Activated T-cell treated with anti-CD3 and anti-CD28 coated beads, Interleukin-2, amount 50 U/mL, for 72 hours (primary cell): Measurements from ENCODE around the gene TLNRD1. TPM values are rescaled to one million over a fixed set of nuclear protein-coding genes. Genes with fewer than 3 reads are reported as not detected.

Source experiments
- ATAC-seq, 2 donors: fragments of 150-1000 bp; cut with Tn5 transposase; replicated peaks in 1 of 2; 2 replicates each; pipeline ENCODE4 v1.10.0; 2021; ENCODE audit warnings: moderate library complexity in 2 of 2, mild to moderate bottlenecking in 1 of 2
- DNase-seq, 2 donors: peaks; one replicate each; pipeline ENCODE4 v3.0.0; 2021 to 2022; ENCODE audit warnings: mixed read lengths in 1 of 2
- H3K27ac Mint-ChIP-seq: one replicate; pipeline ENCODE4 v1.8.0; 2022; ENCODE audit warnings: mild to moderate bottlenecking, moderate library complexity, mixed read lengths
- H3K27me3 Mint-ChIP-seq: one replicate; pipeline ENCODE4 v1.8.0; 2022; ENCODE audit warnings: low read depth, mixed read lengths
- H3K36me3 Mint-ChIP-seq, 2 donors: one replicate each; pipeline ENCODE4 v1.8.0; 2022; ENCODE audit warnings: mixed read lengths in 2 of 2, mild to moderate bottlenecking in 1 of 2; ENCODE audit not compliant: insufficient read depth in 2 of 2
- H3K4me1 Mint-ChIP-seq: one replicate; pipeline ENCODE4 v1.8.0; 2022; ENCODE audit warnings: low read depth, mixed read lengths
- H3K4me3 Mint-ChIP-seq, 2 donors: one replicate each; pipeline ENCODE4 v1.8.0; 2022; ENCODE audit warnings: mild to moderate bottlenecking in 2 of 2, mixed read lengths in 2 of 2, moderate library complexity in 2 of 2
- H3K9me3 Mint-ChIP-seq, 2 donors: one replicate each; pipeline ENCODE4 v1.8.0; 2022; ENCODE audit warnings: mixed read lengths in 2 of 2
- total RNA-seq, 2 donors: library from RNA; stranded (reverse); gene quantifications; one replicate each; pipeline ENCODE4 v1.2.3, GENCODE V29; 2022

The TLNRD1 gene
- total RNA-seq, 2 donors from 2014 or later = 11.3 to 17.2 TPM

- H3K4me1 Mint-ChIP-seq = peaks cover 58% of the 10 kb centered on the region
- H3K4me3 Mint-ChIP-seq = peak overlapping the region in 1 of 2 donors; percentile 10
- DNase-seq = no peak
- ATAC-seq = no peak
- peak overlapping the region; percentile 2 for H3K27ac Mint-ChIP-seq
- H3K36me3 Mint-ChIP-seq = peaks cover 11 to 12% of the 10 kb centered on the region in 2 donors
- H3K9me3 Mint-ChIP-seq = no peaks in the 10 kb centered on the region
- H3K27me3 Mint-ChIP-seq = no peaks in the 10 kb centered on the region
Observed at GRCh38 chr15:80984856-80985255, 15.9 kb upstream of the TLNRD1 start.

DNA sequence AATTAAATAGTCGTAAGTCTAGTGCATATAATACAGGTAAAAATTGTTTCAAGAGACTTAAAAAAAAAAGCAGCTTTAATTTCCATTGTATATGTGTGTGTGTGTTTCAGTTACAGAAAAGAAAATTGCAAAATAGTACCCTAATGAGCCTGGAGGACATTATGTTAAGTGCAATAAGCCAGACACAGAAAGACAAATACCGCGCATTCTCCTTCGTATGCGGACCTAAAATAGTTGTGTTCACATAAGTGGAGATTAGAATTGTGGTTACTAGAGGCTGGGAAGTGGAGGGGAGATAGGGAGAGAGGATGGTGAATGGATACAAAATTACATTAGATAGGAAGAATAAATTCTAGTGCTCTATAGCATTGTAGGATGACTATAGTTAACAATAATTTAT is 14.7 kb upstream of the TLNRD1 start:
- Mint-ChIP-seq H3K4me3 (no peak overlapping the region), H3K27ac (no peak overlapping the region), H3K4me1 (peaks cover 61% of the 10 kb centered on the region), H3K36me3 (peaks cover 11 to 12% of the 10 kb centered on the region in 2 donors), H3K27me3 (no peaks in the 10 kb centered on the region), H3K9me3 (no peaks in the 10 kb centered on the region)
- ATAC-seq (no peak), DNase-seq (no peak)

GRCh38 chr15:80986487-80986886 is 14.2 kb upstream of the TLNRD1 start:
- H3K4me1 Mint-ChIP-seq = peaks cover 66% of the 10 kb centered on the region
- H3K4me3 Mint-ChIP-seq = peak overlapping the region; percentile 31 to 65

DNA sequence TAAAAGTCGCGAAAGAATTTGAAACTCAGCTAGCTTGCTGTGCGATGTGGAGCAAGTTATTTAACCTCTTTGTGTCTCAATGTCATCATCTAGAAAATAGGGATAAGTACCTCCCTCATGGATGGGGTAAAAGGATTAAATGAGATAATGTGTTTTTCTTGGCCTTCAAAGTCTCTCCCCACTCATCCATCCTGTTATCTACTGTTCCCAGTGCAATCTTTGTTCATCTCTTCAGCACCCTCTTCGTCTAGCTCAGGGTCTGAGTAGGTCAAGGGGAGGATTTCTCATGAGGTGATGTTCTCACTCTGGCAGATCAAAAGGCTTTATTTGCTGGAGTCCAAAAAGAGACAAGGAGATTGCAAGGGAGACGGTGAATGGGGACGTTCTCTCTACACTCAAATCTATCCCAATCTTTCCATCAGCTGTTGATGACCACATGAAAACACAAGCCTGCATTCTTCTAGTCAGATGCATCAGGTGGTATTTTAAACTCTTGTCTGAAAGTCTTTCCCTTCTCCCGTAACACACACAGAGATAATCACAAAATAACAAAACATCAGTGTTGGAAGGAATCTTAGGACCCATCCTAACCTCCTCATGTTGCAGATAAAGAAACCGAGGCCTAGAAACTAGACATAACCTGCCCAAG is 12.5 kb upstream of the TLNRD1 start:
- Mint-ChIP-seq H3K27ac (peak overlapping the region; percentile 92), H3K36me3 (peaks cover 11 to 12% of the 10 kb centered on the region in 2 donors), H3K27me3 (no peaks in the 10 kb centered on the region), H3K4me3 (peak overlapping the region; percentile 95 to 98), H3K4me1 (peaks cover 70% of the 10 kb centered on the region), H3K9me3 (no peaks in the 10 kb centered on the region)
- no peak for DNase-seq
- no peak for ATAC-seq

More at GRCh38 chr15:80986487-80986886, 14.2 kb upstream of the TLNRD1 start:
- Mint-ChIP-seq H3K36me3 (peaks cover 11 to 12% of the 10 kb centered on the region in 2 donors), H3K27ac (peak overlapping the region; percentile 79), H3K27me3 (no peaks in the 10 kb centered on the region), H3K9me3 (no peaks in the 10 kb centered on the region)
- ATAC-seq (no peak), DNase-seq (no peak)

- DNase-seq (no peak), ATAC-seq (no peak)
- peaks cover 68% of the 10 kb centered on the region for H3K4me1 Mint-ChIP-seq
- H3K27ac Mint-ChIP-seq = peak overlapping the region; percentile 92
- H3K4me3 Mint-ChIP-seq = peak overlapping the region; percentile 95 to 98
- peaks cover 11 to 12% of the 10 kb centered on the region in 2 donors for H3K36me3 Mint-ChIP-seq
- no peaks in the 10 kb centered on the region for H3K27me3 Mint-ChIP-seq
- H3K9me3 Mint-ChIP-seq = no peaks in the 10 kb centered on the region
Observed at GRCh38 chr15:80989081-80989517, 11.6 kb upstream of the TLNRD1 start.

GRCh38 chr15:80989518-80990478 is 10.9 kb upstream of the TLNRD1 start, which contains the start of gene MESD:
Gene MESD, minus strand, starts transcription at chr15:80989819. Its CDS starts 28 bp downstream, at chr15:80989791.
- peaks cover 63% of the 10 kb centered on the region for H3K4me1 Mint-ChIP-seq
- peak within 1 kb of the TSS; percentile 95 to 98 for H3K4me3 Mint-ChIP-seq
- peak; percentile 97 for DNase-seq
- peak within 1 kb of the TSS; percentile 92 for H3K27ac Mint-ChIP-seq
- no peaks in the 10 kb centered on the region for H3K27me3 Mint-ChIP-seq
- ATAC-seq = peak; percentile 99 to 100
- H3K9me3 Mint-ChIP-seq = no peaks in the 10 kb centered on the region
- peaks cover 11 to 12% of the 10 kb centered on the region in 2 donors for H3K36me3 Mint-ChIP-seq

- ATAC-seq (no peak), DNase-seq (no peak)
- no peaks in the 10 kb centered on the region for H3K9me3 Mint-ChIP-seq
- H3K4me1 Mint-ChIP-seq = peaks cover 52% of the 10 kb centered on the region
- peaks cover 11 to 12% of the 10 kb centered on the region in 2 donors for H3K36me3 Mint-ChIP-seq
- peak overlapping the region in 1 of 2 donors; percentile 45 for H3K4me3 Mint-ChIP-seq
- no peaks in the 10 kb centered on the region for H3K27me3 Mint-ChIP-seq
- no peak overlapping the region for H3K27ac Mint-ChIP-seq
Observed at GRCh38 chr15:80990955-80991354, 9.8 kb upstream of the TLNRD1 start.

DNA sequence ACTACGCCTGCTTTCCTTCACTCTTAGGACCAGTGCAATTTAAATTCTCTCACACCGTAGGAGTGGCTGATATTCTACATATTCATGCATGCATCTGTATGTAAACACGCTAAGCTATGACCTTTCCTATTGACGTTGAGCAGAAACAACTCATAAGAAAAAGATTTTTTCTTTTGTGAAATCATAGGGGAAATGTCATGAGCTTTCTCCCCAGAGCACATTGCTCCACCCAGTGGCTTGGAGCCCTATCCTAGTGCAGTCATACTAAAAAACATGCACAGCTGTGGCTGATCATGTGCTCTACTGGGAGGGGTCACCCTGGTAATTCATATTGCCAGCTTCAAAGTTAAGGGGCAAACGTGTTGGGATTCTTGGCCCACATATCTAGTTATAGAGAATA is 9.3 kb upstream of the TLNRD1 start:
- peak in 1 of 2 donors; percentile 19 for ATAC-seq
- Mint-ChIP-seq H3K9me3 (peaks cover 0 to 4% of the 10 kb centered on the region in 2 donors), H3K36me3 (peaks cover 12 to 13% of the 10 kb centered on the region in 2 donors), H3K27me3 (no peaks in the 10 kb centered on the region), H3K4me3 (peak overlapping the region in 1 of 2 donors; percentile 55), H3K27ac (no peak overlapping the region), H3K4me1 (peaks cover 47% of the 10 kb centered on the region)
- peak; percentile 17 to 33 for DNase-seq

DNA sequence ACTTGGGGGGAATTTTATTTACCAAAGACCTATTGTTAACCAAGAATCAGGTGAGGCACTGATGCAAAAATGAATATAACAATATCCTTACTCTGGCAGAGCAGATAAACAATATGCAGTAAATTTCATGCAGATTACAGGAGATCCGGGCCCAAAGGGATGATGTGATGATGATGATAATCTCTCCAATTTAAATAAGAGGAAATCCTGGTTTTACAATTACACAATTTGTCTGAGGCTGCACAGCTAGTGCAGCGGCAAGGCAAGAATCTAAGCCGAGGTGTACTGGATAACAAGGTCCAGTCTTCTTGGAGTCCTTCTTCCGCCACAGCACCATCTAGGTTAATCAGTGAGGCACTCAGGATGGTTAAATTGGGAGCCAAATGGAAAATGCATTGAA is 8.7 kb upstream of the TLNRD1 start:
- H3K36me3 Mint-ChIP-seq = peaks cover 12 to 13% of the 10 kb centered on the region in 2 donors
- DNase-seq (no peak), ATAC-seq (no peak)
- H3K4me3 Mint-ChIP-seq = no peak overlapping the region
- H3K27me3 Mint-ChIP-seq = no peaks in the 10 kb centered on the region
- H3K27ac Mint-ChIP-seq = no peak overlapping the region
- peaks cover 41% of the 10 kb centered on the region for H3K4me1 Mint-ChIP-seq
- H3K9me3 Mint-ChIP-seq = peaks cover 0 to 4% of the 10 kb centered on the region in 2 donors

DNA sequence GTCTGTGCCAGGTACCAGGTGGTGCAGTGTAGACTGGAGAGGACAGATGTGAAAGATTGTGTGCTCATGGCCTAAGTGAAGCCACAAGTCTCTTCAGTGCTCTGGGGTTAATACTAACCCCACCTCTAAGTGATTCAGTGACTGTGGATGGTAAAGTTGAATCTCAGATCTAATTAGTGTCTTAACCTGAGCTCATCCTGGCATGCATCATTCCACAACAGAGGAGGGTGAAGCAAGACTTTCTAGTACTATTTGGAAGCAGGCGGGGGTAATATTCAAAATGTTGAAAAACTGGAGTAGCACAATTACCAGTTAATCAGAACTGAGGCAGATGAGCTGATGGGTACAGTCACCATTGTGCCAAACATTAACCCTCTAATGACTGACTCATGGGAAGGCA is 8.3 kb upstream of the TLNRD1 start:
- Mint-ChIP-seq H3K27me3 (no peaks in the 10 kb centered on the region), H3K27ac (no peak overlapping the region)
- ATAC-seq = no peak

GRCh38 chr15:80996247-80996646 is 4.5 kb upstream of the TLNRD1 start:
- H3K4me1 Mint-ChIP-seq = peaks cover 32% of the 10 kb centered on the region
- ATAC-seq (no peak), DNase-seq (peak; percentile 12 to 23)
- H3K27ac Mint-ChIP-seq = no peak overlapping the region
- H3K27me3 Mint-ChIP-seq = no peaks in the 10 kb centered on the region
- H3K4me3 Mint-ChIP-seq = no peak overlapping the region
- peaks cover 0 to 2% of the 10 kb centered on the region in 2 donors for H3K36me3 Mint-ChIP-seq
- peaks cover 0 to 6% of the 10 kb centered on the region in 2 donors for H3K9me3 Mint-ChIP-seq

More for the DNA sequence above, 8.3 kb upstream of the TLNRD1 start:
- Mint-ChIP-seq H3K9me3 (peaks cover 0 to 6% of the 10 kb centered on the region in 2 donors), H3K36me3 (peaks cover 12 to 13% of the 10 kb centered on the region in 2 donors), H3K4me3 (no peak overlapping the region), H3K4me1 (peaks cover 37% of the 10 kb centered on the region)
- DNase-seq = no peak

DNA sequence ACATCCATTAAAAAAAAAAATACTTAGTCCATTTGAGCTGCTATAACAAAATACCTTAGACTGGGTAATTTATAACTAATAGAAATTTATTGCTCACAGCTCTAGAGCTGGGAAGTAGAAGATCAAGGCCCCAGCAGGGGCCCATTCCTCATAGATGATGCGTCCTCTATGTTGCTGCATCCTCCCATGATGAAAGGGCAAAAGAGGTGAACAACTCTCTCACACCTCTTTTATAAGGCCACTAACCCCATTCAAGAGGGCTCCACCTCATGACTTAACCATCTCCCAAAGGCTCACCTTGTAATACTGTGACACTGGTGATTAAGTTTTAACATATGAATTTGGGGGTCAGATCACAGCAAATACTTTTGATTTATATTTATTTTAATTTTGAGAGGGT is 3.0 kb upstream of the TLNRD1 start:
- H3K27me3 Mint-ChIP-seq = no peaks in the 10 kb centered on the region
- no peak overlapping the region for H3K27ac Mint-ChIP-seq
- peaks cover 0 to 6% of the 10 kb centered on the region in 2 donors for H3K9me3 Mint-ChIP-seq
- ATAC-seq = no peak
- no peak overlapping the region for H3K4me3 Mint-ChIP-seq
- H3K4me1 Mint-ChIP-seq = peaks cover 19% of the 10 kb centered on the region
- peaks cover 0 to 2% of the 10 kb centered on the region in 2 donors for H3K36me3 Mint-ChIP-seq
- no peak for DNase-seq

- H3K4me1 Mint-ChIP-seq = peaks cover 19% of the 10 kb centered on the region
- peak overlapping the region; percentile 21 for H3K27ac Mint-ChIP-seq
- H3K9me3 Mint-ChIP-seq = peaks cover 0 to 6% of the 10 kb centered on the region in 2 donors
- H3K4me3 Mint-ChIP-seq = no peak overlapping the region
- H3K27me3 Mint-ChIP-seq = no peaks in the 10 kb centered on the region
- no peak for DNase-seq
- H3K36me3 Mint-ChIP-seq = peaks cover 0 to 2% of the 10 kb centered on the region in 2 donors
- ATAC-seq = no peak
Observed at GRCh38 chr15:80998251-80998650, 2.5 kb upstream of the TLNRD1 start.
